Karpas-422 (cell line): ENCODE results near the gene FBXW9. TPM values are rescaled to one million over a fixed set of nuclear protein-coding genes. Genes with fewer than 3 reads are reported as not detected.

Experiments used
- DNase-seq: peaks from one replicate; pipeline ENCODE4 v3.0.0-alpha.2; 2015
- H2AFZ ChIP-seq: fragments of 200-600 bp; sonication (generic); 2 replicates; pipeline ENCODE4 v1.6.1; 2014; ENCODE audit warnings: antibody characterized with exemption, low read length, mixed read lengths
- H3K27ac ChIP-seq: fragments of 200-600 bp; sonication (generic); 2 replicates; pipeline ENCODE4 v1.5.1; 2014; ENCODE audit warnings: mild to moderate bottlenecking, low read length, moderate library complexity
- H3K27me3 ChIP-seq: fragments of 200-600 bp; sonication (generic); 2 replicates; pipeline ENCODE4 v1.6.1; 2014; ENCODE audit warnings: low read length, mixed read lengths
- H3K36me3 ChIP-seq: fragments of 200-600 bp; sonication (generic); 2 replicates; pipeline ENCODE4 v1.6.1; 2014; ENCODE audit warnings: low read length, mixed read lengths; ENCODE audit not compliant: insufficient read depth
- H3K4me1 ChIP-seq: fragments of 200-600 bp; sonication (generic); 2 replicates; pipeline ENCODE4 v1.6.1; 2014; ENCODE audit warnings: mild to moderate bottlenecking, low read length, mixed read lengths
- H3K4me2 ChIP-seq: fragments of 200-600 bp; sonication (generic); 2 replicates; pipeline ENCODE4 v1.6.1; 2014; ENCODE audit warnings: low read length, low read depth, mild to moderate bottlenecking; ENCODE audit not compliant: poor library complexity, severe bottlenecking
- H3K4me3 ChIP-seq: fragments of 200-600 bp; sonication (generic); 2 replicates; pipeline ENCODE4 v1.5.1; 2014; ENCODE audit warnings: mild to moderate bottlenecking, antibody characterized with exemption, low read length, mixed read lengths
- H3K79me2 ChIP-seq: fragments of 200-600 bp; sonication (generic); 2 replicates; pipeline ENCODE4 v1.6.1; 2014; ENCODE audit warnings: mild to moderate bottlenecking, low read length, mixed read lengths
- H3K9ac ChIP-seq: fragments of 200-600 bp; sonication (generic); 2 replicates; pipeline ENCODE4 v1.6.0; 2014; ENCODE audit warnings: low read length
- H3K9me2 ChIP-seq: fragments of 200-600 bp; sonication (generic), shearing (Covaris generic); replicated peaks from 2 replicates; pipeline ENCODE4 v1.6.0; 2014; ENCODE audit warnings: mild to moderate bottlenecking, low read length, moderate library complexity; ENCODE audit not compliant: insufficient read depth
- H3K9me3 ChIP-seq: fragments of 300-700, 200-600 bp; sonication (generic); 2 replicates; pipeline ENCODE4 v1.6.1; 2014; ENCODE audit warnings: low read length, mixed read lengths
- H4K20me1 ChIP-seq: fragments of 200-600 bp; sonication (generic); 2 replicates; pipeline ENCODE4 v1.6.1; 2014; ENCODE audit warnings: mild to moderate bottlenecking, antibody characterized with exemption, low read length, low read depth; ENCODE audit not compliant: insufficient read depth
- total RNA-seq: library from RNA; depleted of rRNA; stranded (reverse); fragments of >200 nt; shearing (Covaris generic); gene quantifications from 2 replicates; pipeline ENCODE4 v1.2.3, GENCODE V29; 2014; ENCODE audit warnings: low replicate concordance; rRNA removed

The FBXW9 gene
- total RNA-seq: 2.1 and 12.8 TPM in 2 replicates

- H3K36me3 ChIP-seq: peaks cover 11% of the 10 kb centered on the region
- no peaks in the 10 kb centered on the region for H3K9me2 ChIP-seq
- H3K4me3 ChIP-seq: peak within 1 kb of the TSS; percentile 69
- DNase-seq: peak; percentile 95
- H3K4me1 ChIP-seq: peaks cover 21% of the 10 kb centered on the region
- H3K27ac ChIP-seq: peak within 1 kb of the TSS; percentile 74
- H2AFZ ChIP-seq: no peak within 1 kb of the TSS; the same call in 1 of the 2 replicates
- H4K20me1 ChIP-seq: 0 out of 2 replicates have a peak, but pooled peaks cover 4% of the 10 kb centered on the region
- H3K79me2 ChIP-seq: 0 out of 2 replicates have a peak, but pooled peaks cover 2% of the 10 kb centered on the region
- no peaks in the 10 kb centered on the region for H3K27me3 ChIP-seq
- H3K4me2 ChIP-seq: peak within 1 kb of the TSS; percentile 73
- peak within 1 kb of the TSS; percentile 67 for H3K9ac ChIP-seq
- no peaks in the 10 kb centered on the region for H3K9me3 ChIP-seq
These were observed at the start of gene FBXW9 for GRCh38 chr19:12696366-12697335. FBXW9 (minus strand) TSS chr19:12696631; CDS start chr19:12696581, 50 bp downstream.

GRCh38 chr19:12745166-12745897 is 48.9 kb upstream of the FBXW9 start:
- Histone ChIP-seq H3K4me1 (no peaks in the 10 kb centered on the region), H2AFZ (no peak overlapping the region), H3K9me2 (no peaks in the 10 kb centered on the region), H3K4me3 (no peak overlapping the region), H3K79me2 (no peaks in the 10 kb centered on the region), H3K9me3 (no peaks in the 10 kb centered on the region), H4K20me1 (no peaks in the 10 kb centered on the region), H3K9ac (no peak overlapping the region), H3K4me2 (no peak overlapping the region), H3K27me3 (no peaks in the 10 kb centered on the region), H3K27ac (no peak overlapping the region), H3K36me3 (peaks cover 4% of the 10 kb centered on the region)
- no peak for DNase-seq

GRCh38 chr19:12737835-12738351 is 41.5 kb upstream of the FBXW9 start:
- peak overlapping the region; percentile 85 for H3K9ac ChIP-seq
- H3K4me3 ChIP-seq: peak overlapping the region; percentile 94
- peak overlapping the region; percentile 89 for H3K4me2 ChIP-seq
- H3K27me3 ChIP-seq: no peaks in the 10 kb centered on the region
- H3K79me2 ChIP-seq: peaks cover 35% of the 10 kb centered on the region
- no peaks in the 10 kb centered on the region for H3K9me3 ChIP-seq
- peak overlapping the region; percentile 63; the same call in 1 of the 2 replicates for H2AFZ ChIP-seq
- H3K9me2 ChIP-seq: no peaks in the 10 kb centered on the region
- DNase-seq: no peak
- peaks cover 12% of the 10 kb centered on the region for H4K20me1 ChIP-seq
- peaks cover 25% of the 10 kb centered on the region for H3K4me1 ChIP-seq
- no peak overlapping the region for H3K27ac ChIP-seq
- peaks cover 5% of the 10 kb centered on the region; the same call in 1 of the 2 replicates for H3K36me3 ChIP-seq

- Histone ChIP-seq H3K36me3 (peaks cover 6% of the 10 kb centered on the region; the same call in 1 of the 2 replicates), H3K27ac (peak within 1 kb of the TSS; percentile 70), H3K9ac (peak within 1 kb of the TSS; percentile 85), H3K4me2 (peak within 1 kb of the TSS; percentile 89), H3K79me2 (peaks cover 41% of the 10 kb centered on the region), H2AFZ (peak within 1 kb of the TSS; percentile 63), H4K20me1 (peaks cover 18% of the 10 kb centered on the region), H3K9me3 (no peaks in the 10 kb centered on the region), H3K9me2 (no peaks in the 10 kb centered on the region), H3K27me3 (no peaks in the 10 kb centered on the region), H3K4me3 (peak within 1 kb of the TSS; percentile 94), H3K4me1 (peaks cover 32% of the 10 kb centered on the region)
- DNase-seq: peak; percentile 96
These were observed 40.8 kb upstream of the FBXW9 start, which contains the start of gene GET3 for GRCh38 chr19:12736995-12737834. GET3 (plus strand) TSS chr19:12737497; CDS start chr19:12737506, 9 bp downstream.

GRCh38 chr19:12733369-12734214 is 37.2 kb upstream of the FBXW9 start:
- Histone ChIP-seq H3K9me2 (no peaks in the 10 kb centered on the region), H3K9me3 (no peaks in the 10 kb centered on the region), H3K79me2 (peaks cover 60% of the 10 kb centered on the region), H3K27me3 (no peaks in the 10 kb centered on the region), H3K9ac (peak overlapping the region; percentile 99), H3K4me3 (peak overlapping the region; percentile 98), H3K27ac (peak overlapping the region; percentile 81), H4K20me1 (peaks cover 33% of the 10 kb centered on the region), H3K4me1 (peaks cover 50% of the 10 kb centered on the region), H2AFZ (no peak overlapping the region), H3K36me3 (peaks cover 20% of the 10 kb centered on the region), H3K4me2 (peak overlapping the region; percentile 82)
- DNase-seq: peak; percentile 76

GRCh38 chr19:12731337-12731736 is 34.9 kb upstream of the FBXW9 start:
- H3K9ac ChIP-seq: no peak overlapping the region

GRCh38 chr19:12730064-12730463 is 33.6 kb upstream of the FBXW9 start:
- H3K27ac ChIP-seq: 0 out of 2 replicates have a peak overlapping the region, but pooled peaks have one; percentile 30
- no peaks in the 10 kb centered on the region for H3K9me2 ChIP-seq
- peaks cover 47% of the 10 kb centered on the region for H3K79me2 ChIP-seq
- H3K36me3 ChIP-seq: peaks cover 25% of the 10 kb centered on the region
- no peak overlapping the region for H3K4me3 ChIP-seq
- DNase-seq: peak; percentile 68
- H3K27me3 ChIP-seq: no peaks in the 10 kb centered on the region
- no peaks in the 10 kb centered on the region for H3K9me3 ChIP-seq
- H3K4me2 ChIP-seq: no peak overlapping the region
- no peak overlapping the region for H2AFZ ChIP-seq
- H4K20me1 ChIP-seq: peaks cover 33% of the 10 kb centered on the region
- H3K4me1 ChIP-seq: peaks cover 55% of the 10 kb centered on the region
- no peak overlapping the region for H3K9ac ChIP-seq

More at GRCh38 chr19:12731337-12731736, 34.9 kb upstream of the FBXW9 start:
- Histone ChIP-seq H2AFZ (no peak overlapping the region), H3K4me2 (no peak overlapping the region), H3K36me3 (peaks cover 25% of the 10 kb centered on the region), H3K9me3 (no peaks in the 10 kb centered on the region), H3K27ac (no peak overlapping the region), H3K9me2 (no peaks in the 10 kb centered on the region), H4K20me1 (peaks cover 33% of the 10 kb centered on the region), H3K79me2 (peaks cover 47% of the 10 kb centered on the region), H3K4me1 (peaks cover 51% of the 10 kb centered on the region), H3K27me3 (no peaks in the 10 kb centered on the region), H3K4me3 (no peak overlapping the region)
- DNase-seq: no peak
